ENCODE measurements around the gene MRAS.

DNA sequence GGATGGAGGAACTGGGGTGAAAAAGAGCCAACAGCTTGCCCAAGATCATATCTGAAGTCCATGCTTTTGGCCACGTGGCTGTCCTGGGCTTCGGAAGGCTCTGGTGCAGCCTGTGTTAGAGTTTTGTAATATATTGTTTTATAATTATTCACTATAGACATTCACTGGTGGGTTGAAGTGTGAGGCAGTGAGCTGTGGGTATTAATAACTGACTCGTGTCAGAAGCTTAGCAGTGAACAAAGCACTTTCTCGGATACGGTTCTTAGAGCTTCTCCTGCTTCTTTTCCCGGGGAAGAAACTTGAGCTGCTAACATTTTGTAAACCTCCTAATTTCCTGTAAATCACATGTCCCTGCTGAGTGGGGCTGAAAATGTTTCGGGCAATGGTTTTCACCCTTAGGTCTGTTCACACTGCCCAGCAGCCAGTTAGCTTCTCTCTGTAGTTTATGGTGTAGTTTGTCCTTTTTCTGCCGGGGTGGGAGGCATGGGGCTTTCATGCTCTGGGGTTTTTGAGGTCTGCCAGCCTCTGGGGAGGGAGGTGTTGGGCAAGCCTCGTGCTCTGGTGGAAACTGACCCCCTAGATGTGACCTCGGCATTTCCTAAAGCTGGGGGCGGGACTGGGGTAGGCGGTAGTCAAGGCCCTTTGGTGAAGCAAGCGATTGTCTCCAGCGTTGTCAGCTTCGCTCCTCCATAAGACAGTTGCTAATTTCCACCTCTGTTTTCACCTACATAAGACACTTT is 1.7 kb downstream of the MRAS start:
- TF ChIP-seq, protein P1, sequence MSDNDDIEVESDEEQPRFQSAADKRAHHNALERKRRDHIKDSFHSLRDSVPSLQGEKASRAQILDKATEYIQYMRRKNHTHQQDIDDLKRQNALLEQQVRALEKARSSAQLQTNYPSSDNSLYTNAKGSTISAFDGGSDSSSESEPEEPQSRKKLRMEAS (IDR thresholded peaks at IDR 0.05; ENCODE audit: low read depth): no peak
- TF ChIP-seq JUND (IDR thresholded peaks at IDR 0.05) (no peak), EP300 (IDR thresholded peaks at IDR 0.05; ENCODE audit: borderline replicate concordance in 1 of 2, low read depth in 1 of 2, low read length in 1 of 2) (no peak), ELF1 (IDR thresholded peaks at IDR 0.05) (no peak)
- TF ChIP-seq, protein P2, sequence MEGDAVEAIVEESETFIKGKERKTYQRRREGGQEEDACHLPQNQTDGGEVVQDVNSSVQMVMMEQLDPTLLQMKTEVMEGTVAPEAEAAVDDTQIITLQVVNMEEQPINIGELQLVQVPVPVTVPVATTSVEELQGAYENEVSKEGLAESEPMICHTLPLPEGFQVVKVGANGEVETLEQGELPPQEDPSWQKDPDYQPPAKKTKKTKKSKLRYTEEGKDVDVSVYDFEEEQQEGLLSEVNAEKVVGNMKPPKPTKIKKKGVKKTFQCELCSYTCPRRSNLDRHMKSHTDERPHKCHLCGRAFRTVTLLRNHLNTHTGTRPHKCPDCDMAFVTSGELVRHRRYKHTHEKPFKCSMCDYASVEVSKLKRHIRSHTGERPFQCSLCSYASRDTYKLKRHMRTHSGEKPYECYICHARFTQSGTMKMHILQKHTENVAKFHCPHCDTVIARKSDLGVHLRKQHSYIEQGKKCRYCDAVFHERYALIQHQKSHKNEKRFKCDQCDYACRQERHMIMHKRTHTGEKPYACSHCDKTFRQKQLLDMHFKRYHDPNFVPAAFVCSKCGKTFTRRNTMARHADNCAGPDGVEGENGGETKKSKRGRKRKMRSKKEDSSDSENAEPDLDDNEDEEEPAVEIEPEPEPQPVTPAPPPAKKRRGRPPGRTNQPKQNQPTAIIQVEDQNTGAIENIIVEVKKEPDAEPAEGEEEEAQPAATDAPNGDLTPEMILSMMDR (IDR thresholded peaks at IDR 0.05): no peak
- TF ChIP-seq, protein P3, sequence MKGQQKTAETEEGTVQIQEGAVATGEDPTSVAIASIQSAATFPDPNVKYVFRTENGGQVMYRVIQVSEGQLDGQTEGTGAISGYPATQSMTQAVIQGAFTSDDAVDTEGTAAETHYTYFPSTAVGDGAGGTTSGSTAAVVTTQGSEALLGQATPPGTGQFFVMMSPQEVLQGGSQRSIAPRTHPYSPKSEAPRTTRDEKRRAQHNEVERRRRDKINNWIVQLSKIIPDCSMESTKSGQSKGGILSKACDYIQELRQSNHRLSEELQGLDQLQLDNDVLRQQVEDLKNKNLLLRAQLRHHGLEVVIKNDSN (IDR thresholded peaks at IDR 0.05; ENCODE audit: borderline replicate concordance, low read depth): no peak

All from SK-N-SH (cell line).